Mesenchymal stem cell (in vitro differentiated cells and primary cell): ENCODE results near the gene AGAP2.
A peak's percentile ranks its signal among the peaks of the same experiment; 100 is the strongest.

Experiments used
- DNase-seq: peaks from one replicate; pipeline ENCODE4 v3.0.0-alpha.2; 2013
- H2AFZ ChIP-seq: one replicate; pipeline ENCODE4 v1.6.1; 2013; ENCODE audit warnings: low read depth, mild to moderate bottlenecking, control low read depth, inconsistent platforms, low read length, moderate library complexity
- H2AK5ac ChIP-seq: 2 replicates; pipeline ENCODE4 v1.6.1; 2013; ENCODE audit warnings: low read length, moderate library complexity, mild to moderate bottlenecking, inconsistent platforms; ENCODE audit not compliant: severe bottlenecking
- H2BK120ac ChIP-seq: one replicate; pipeline ENCODE4 v1.6.1; 2013; ENCODE audit warnings: low read depth, mild to moderate bottlenecking, inconsistent platforms, low read length, moderate library complexity
- H2BK12ac ChIP-seq, 2 experiments: one replicate each; pipeline ENCODE4 v1.6.1; 2013; ENCODE audit warnings: inconsistent platforms in 2 of 2, low read length in 2 of 2, mild to moderate bottlenecking in 2 of 2, moderate library complexity in 2 of 2, control low read depth in 1 of 2
- H2BK15ac ChIP-seq: one replicate; pipeline ENCODE4 v1.6.1; 2013; ENCODE audit warnings: mild to moderate bottlenecking, low read depth, inconsistent platforms; ENCODE audit not compliant: poor library complexity, severe bottlenecking
- H2BK5ac ChIP-seq: 2 replicates; pipeline ENCODE4 v1.6.1; 2013; ENCODE audit warnings: low read depth, mild to moderate bottlenecking, low read length, control low read depth, inconsistent platforms; ENCODE audit not compliant: poor library complexity, severe bottlenecking
- H3K14ac ChIP-seq, 2 experiments: one replicate each; pipeline ENCODE4 v1.6.1; 2013; ENCODE audit warnings: inconsistent platforms in 2 of 2, low read length in 2 of 2, control low read depth in 1 of 2, mild to moderate bottlenecking in 1 of 2, moderate library complexity in 1 of 2
- H3K18ac ChIP-seq, 2 experiments: one replicate each; pipeline ENCODE4 v1.6.1; 2013; ENCODE audit warnings: inconsistent platforms in 2 of 2, low read length in 2 of 2, control low read depth in 1 of 2, low read depth in 1 of 2, mild to moderate bottlenecking in 1 of 2
- H3K23ac ChIP-seq, 2 experiments: one replicate each; pipeline ENCODE4 v1.6.1; 2013; ENCODE audit warnings: inconsistent platforms in 2 of 2, low read length in 2 of 2, mild to moderate bottlenecking in 2 of 2, moderate library complexity in 2 of 2, control low read depth in 1 of 2
- H3K27ac ChIP-seq: 2 replicates; pipeline ENCODE4 v1.5.1; 2013; ENCODE audit warnings: mild to moderate bottlenecking, moderate library complexity, low read length, control low read depth, inconsistent platforms; ENCODE audit not compliant: poor library complexity, severe bottlenecking
- H3K27me3 ChIP-seq, 2 experiments: 2 replicates each; pipeline versions ENCODE4 v1.6.1 to v1.7.0; 2013; ENCODE audit warnings: low read length in 2 of 2, mild to moderate bottlenecking in 2 of 2, moderate library complexity in 2 of 2, control low read depth in 1 of 2, inconsistent platforms in 1 of 2; ENCODE audit not compliant: control insufficient read depth in 1 of 2, insufficient read depth in 1 of 2
- H3K36me3 ChIP-seq, 2 experiments: 2 replicates each; pipeline versions ENCODE4 v1.6.1 to v1.7.0; 2013; ENCODE audit warnings: low read length in 2 of 2, control low read depth in 1 of 2, inconsistent platforms in 1 of 2, low read depth in 1 of 2, mild to moderate bottlenecking in 1 of 2; ENCODE audit not compliant: insufficient read depth in 2 of 2, control insufficient read depth in 1 of 2
- H3K4ac ChIP-seq, 2 experiments: one replicate each; pipeline ENCODE4 v1.6.1; 2013; ENCODE audit warnings: inconsistent platforms in 2 of 2, low read length in 2 of 2, mild to moderate bottlenecking in 2 of 2, moderate library complexity in 2 of 2, control low read depth in 1 of 2, low read depth in 1 of 2
- H3K4me1 ChIP-seq: 2 replicates; pipeline ENCODE4 v1.6.1; 2013; ENCODE audit warnings: low read depth, low read length, control low read depth; ENCODE audit not compliant: control insufficient read depth, insufficient read depth
- H3K4me2 ChIP-seq: 2 replicates; pipeline ENCODE4 v1.6.1; 2013; ENCODE audit warnings: low read length, mild to moderate bottlenecking, inconsistent platforms; ENCODE audit not compliant: poor library complexity, severe bottlenecking
- H3K4me3 ChIP-seq, 2 experiments: 2 replicates each; pipeline versions ENCODE4 v1.5.1 to v1.7.0; 2013; ENCODE audit warnings: low read length in 2 of 2, mild to moderate bottlenecking in 2 of 2, control low read depth in 1 of 2, low read depth in 1 of 2; ENCODE audit not compliant: insufficient read depth in 1 of 2
- H3K79me1 ChIP-seq: replicated peaks from 2 replicates; pipeline ENCODE4 v1.6.1; 2013; ENCODE audit warnings: mild to moderate bottlenecking, control low read depth, low read length, inconsistent platforms; ENCODE audit not compliant: poor library complexity, severe bottlenecking
- H3K9ac ChIP-seq: 2 replicates; pipeline ENCODE4 v1.7.0; 2013; ENCODE audit warnings: mild to moderate bottlenecking, low read length, moderate library complexity
- H3K9me3 ChIP-seq: 2 replicates; pipeline ENCODE4 v1.7.0; 2013; ENCODE audit warnings: mild to moderate bottlenecking, low read length; ENCODE audit not compliant: control insufficient read depth
- H4K8ac ChIP-seq: one replicate; pipeline ENCODE4 v1.6.1; 2013; ENCODE audit warnings: inconsistent platforms, mild to moderate bottlenecking, low read length, moderate library complexity
- H4K91ac ChIP-seq: one replicate; pipeline ENCODE4 v1.6.1; 2013; ENCODE audit warnings: mild to moderate bottlenecking, low read length, inconsistent platforms
- WGBS: methylation state at CpG from one replicate; pipeline ENCODE4 v1.1.7; 2013; ENCODE audit warnings: mixed read lengths; 5-methylcytosine and 5-hydroxymethylcytosine counted together

AGAP2 gene

DNA sequence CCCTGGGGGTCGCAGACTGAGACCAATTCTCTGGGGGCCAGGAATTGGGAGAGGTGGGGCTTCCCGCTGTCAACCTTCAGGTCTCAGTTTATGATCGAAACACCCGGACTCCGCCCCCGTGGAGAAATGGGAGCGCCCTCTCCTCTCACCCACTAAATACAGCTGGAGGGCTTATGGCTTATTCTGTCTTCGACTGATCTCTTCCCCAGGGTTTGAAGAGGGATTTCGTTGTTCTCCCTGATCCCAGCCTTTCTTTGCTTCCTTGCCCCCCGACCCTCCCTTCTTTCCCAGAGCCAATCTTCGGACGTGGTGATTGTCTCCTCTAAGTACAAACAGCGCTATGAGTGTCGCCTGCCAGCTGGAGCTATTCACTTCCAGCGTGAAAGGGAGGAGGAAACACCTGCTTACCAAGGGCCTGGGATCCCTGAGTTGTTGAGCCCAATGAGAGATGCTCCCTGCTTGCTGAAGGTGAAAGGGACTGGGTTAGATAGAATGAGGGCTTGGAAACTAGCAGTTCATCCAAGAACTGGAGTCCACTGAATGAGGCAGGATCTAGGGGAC is 44.0 kb downstream of the AGAP2 start:
- no peak overlapping the region for H3K4ac ChIP-seq
- peak; percentile 37 for DNase-seq
- H3K79me1 ChIP-seq, result peaks cover 24% of the 10 kb centered on the region
- H3K4me3 ChIP-seq, result peak overlapping the region; percentile 88 to 97
- no peak overlapping the region for H3K27ac ChIP-seq
- peaks cover 7% of the 10 kb centered on the region for H3K4me1 ChIP-seq
- no peaks in the 10 kb centered on the region for H3K27me3 ChIP-seq
- H2BK12ac ChIP-seq, result no peak overlapping the region
- H3K36me3 ChIP-seq, result peaks cover 22 to 35% of the 10 kb centered on the region in 2 experiments
- peak overlapping the region; percentile 98 for H3K9ac ChIP-seq
- H4K91ac ChIP-seq, result no peak overlapping the region
- H3K9me3 ChIP-seq, result peaks cover 3% of the 10 kb centered on the region
- 10% methylated on average over 15 of the region's 15 CpGs for WGBS
- H2AFZ ChIP-seq, result peak overlapping the region; percentile 97
- H4K8ac ChIP-seq, result peak overlapping the region; percentile 89
- H2BK120ac ChIP-seq, result no peak overlapping the region
- H2BK15ac ChIP-seq, result peak overlapping the region; percentile 75
- no peak overlapping the region for H3K23ac ChIP-seq
- H3K14ac ChIP-seq, result no peak overlapping the region
- peak overlapping the region; percentile 93 for H3K4me2 ChIP-seq
- H2AK5ac ChIP-seq, result no peak overlapping the region
- peak overlapping the region in 1 of 2 experiments; percentile 44 for H3K18ac ChIP-seq
- H2BK5ac ChIP-seq, result no peak overlapping the region

- Histone ChIP-seq H2AFZ (peak within 1 kb of the TSS; percentile 97), H3K23ac (no peak within 1 kb of the TSS), H2BK15ac (peak within 1 kb of the TSS; percentile 75), H3K36me3 (peaks cover 22 to 31% of the 10 kb centered on the region in 2 experiments), H3K9me3 (peaks cover 3% of the 10 kb centered on the region), H3K4me2 (peak within 1 kb of the TSS; percentile 93), H2BK120ac (no peak within 1 kb of the TSS), H3K4me3 (peak within 1 kb of the TSS; percentile 88 to 97), H3K27ac (no peak within 1 kb of the TSS), H3K18ac (peak within 1 kb of the TSS; percentile 48 to 76), H3K79me1 (peaks cover 24% of the 10 kb centered on the region), H2AK5ac (no peak within 1 kb of the TSS), H2BK12ac (no peak within 1 kb of the TSS), H2BK5ac (no peak within 1 kb of the TSS), H3K4me1 (peaks cover 7% of the 10 kb centered on the region), H3K27me3 (no peaks in the 10 kb centered on the region), H4K8ac (peak within 1 kb of the TSS; percentile 89), H4K91ac (no peak within 1 kb of the TSS), H3K9ac (peak within 1 kb of the TSS; percentile 98), H3K14ac (peak within 1 kb of the TSS in 1 of 2 experiments; percentile 5), H3K4ac (peak within 1 kb of the TSS in 1 of 2 experiments; percentile 2)
- peak; percentile 100 for DNase-seq
- WGBS, result 2% methylated on average over 43 of the region's 45 CpGs
Measured at GRCh38 chr12:57693659-57694458, 44.7 kb downstream of the AGAP2 start, which contains the start of gene OS9. OS9 (plus strand) TSS chr12:57694132; CDS start chr12:57694162, 30 bp downstream.

DNA sequence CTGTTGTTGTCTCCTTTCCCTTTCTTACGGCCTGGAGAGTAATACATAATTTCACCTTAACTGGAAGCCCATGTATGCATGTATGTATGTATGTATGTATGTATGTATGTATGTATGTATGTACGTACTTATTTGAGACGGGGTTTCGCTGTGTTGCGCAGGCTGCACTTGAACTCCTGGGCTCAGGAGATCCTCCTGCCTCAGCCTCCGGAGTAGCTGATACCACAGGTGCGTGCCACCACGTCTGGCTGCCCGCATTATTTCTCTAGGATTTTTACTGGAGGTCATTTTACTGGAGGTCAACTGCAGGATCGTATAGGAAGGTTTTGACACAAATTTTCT is 45.3 kb downstream of the AGAP2 start:
- H2BK12ac ChIP-seq, result no peak overlapping the region
- 63% methylated on average over 9 of the region's 10 CpGs for WGBS
- no peak overlapping the region for H4K8ac ChIP-seq
- no peak overlapping the region for H3K4me2 ChIP-seq
- H3K4ac ChIP-seq, result no peak overlapping the region
- H3K4me1 ChIP-seq, result peaks cover 7% of the 10 kb centered on the region
- peak overlapping the region in 1 of 2 experiments; percentile 48 for H3K18ac ChIP-seq
- H3K27ac ChIP-seq, result no peak overlapping the region
- H2BK120ac ChIP-seq, result no peak overlapping the region
- H2AFZ ChIP-seq, result peak overlapping the region; percentile 69
- peak overlapping the region; percentile 59 for H3K9ac ChIP-seq
- H3K23ac ChIP-seq, result no peak overlapping the region
- no peak overlapping the region for H2BK5ac ChIP-seq
- no peak overlapping the region for H2AK5ac ChIP-seq
- H3K9me3 ChIP-seq, result peaks cover 3% of the 10 kb centered on the region
- H3K4me3 ChIP-seq, result peak overlapping the region in 1 of 2 experiments; percentile 66
- no peak overlapping the region for H3K14ac ChIP-seq
- peaks cover 19 to 26% of the 10 kb centered on the region in 2 experiments for H3K36me3 ChIP-seq
- H2BK15ac ChIP-seq, result no peak overlapping the region
- DNase-seq, result no peak
- H3K27me3 ChIP-seq, result no peaks in the 10 kb centered on the region
- H3K79me1 ChIP-seq, result peaks cover 24% of the 10 kb centered on the region
- H4K91ac ChIP-seq, result no peak overlapping the region

GRCh38 chr12:57692500-57692899 is 46.0 kb downstream of the AGAP2 start:
- WGBS, result 85% methylated on average over 11 of the region's 15 CpGs
- H3K9ac ChIP-seq, result no peak overlapping the region
- no peak overlapping the region for H2BK12ac ChIP-seq
- H3K36me3 ChIP-seq, result peaks cover 15 to 18% of the 10 kb centered on the region in 2 experiments
- no peak for DNase-seq
- no peak overlapping the region for H2AK5ac ChIP-seq
- peaks cover 0 to 6% of the 10 kb centered on the region in 2 experiments for H3K27me3 ChIP-seq
- H3K14ac ChIP-seq, result no peak overlapping the region
- H3K4ac ChIP-seq, result no peak overlapping the region
- H3K9me3 ChIP-seq, result peaks cover 3% of the 10 kb centered on the region
- no peak overlapping the region for H3K4me3 ChIP-seq
- no peak overlapping the region for H2BK15ac ChIP-seq
- H2AFZ ChIP-seq, result no peak overlapping the region
- H3K18ac ChIP-seq, result no peak overlapping the region
- no peak overlapping the region for H4K91ac ChIP-seq
- H3K27ac ChIP-seq, result no peak overlapping the region
- H3K4me1 ChIP-seq, result peaks cover 7% of the 10 kb centered on the region
- H2BK5ac ChIP-seq, result no peak overlapping the region
- no peak overlapping the region for H4K8ac ChIP-seq
- H2BK120ac ChIP-seq, result no peak overlapping the region
- no peak overlapping the region for H3K23ac ChIP-seq
- peaks cover 24% of the 10 kb centered on the region for H3K79me1 ChIP-seq
- H3K4me2 ChIP-seq, result no peak overlapping the region
